Measurements from ENCODE around the gene CACNA1F. TPM values are rescaled to one million over a fixed set of nuclear protein-coding genes. Genes with fewer than 3 reads are reported as not detected.

The CACNA1F gene
- total and polyA plus RNA-seq, 9 of the 15 experiments (the other 6 are each of a cell fraction or from before 2014, with no cell fraction given): under 0.01 to 0.41 (median 0.03) TPM; not detected in 3

- TF ChIP-seq HNRNPK (IDR thresholded peaks at IDR 0.05; ENCODE audit: low read depth, low read length, poor library complexity, severe bottlenecking) (no peak), L3MBTL2 (IDR thresholded peaks at IDR 0.05) (peak; percentile 69), ZFP91 (CRISPR knock-in tag; IDR thresholded peaks at IDR 0.05) (no peak), ZNF146 (CRISPR knock-in tag; IDR thresholded peaks at IDR 0.05; ENCODE audit: unreplicated experiment) (no peak), ZNF316 (IDR thresholded peaks at IDR 0.05) (no peak), ZNF408 (CRISPR knock-in tag; IDR thresholded peaks at IDR 0.05; ENCODE audit: low read depth) (no peak), CCAR2 (IDR thresholded peaks at IDR 0.05; ENCODE audit: low read depth, low read length) (no peak), POLR2H (tag; IDR thresholded peaks at IDR 0.05; ENCODE audit: low read depth) (peak; percentile 67), SREBF1 (IDR thresholded peaks at IDR 0.05; ENCODE audit: borderline replicate concordance, low read depth, low read length) (no peak), HOMEZ (CRISPR knock-in tag; IDR thresholded peaks at IDR 0.05) (no peak), TEAD4 (IDR thresholded peaks at IDR 0.05; ENCODE audit: low read length) (no peak), TEAD4 (CRISPR knock-in tag; IDR thresholded peaks at IDR 0.05; ENCODE audit: borderline replicate concordance) (no peak), ZNF696 (CRISPR knock-in tag; conservative IDR thresholded peaks at IDR 0.05) (no peak), ZNF354B (CRISPR knock-in tag; IDR thresholded peaks at IDR 0.05) (no peak), BDP1 (IDR thresholded peaks at IDR 0.05; ENCODE audit: insufficient read depth, insufficient read length) (no peak), EGR1 (conservative IDR thresholded peaks at IDR 0.05) (peak; percentile 99), ZFPM2 (CRISPR knock-in tag; IDR thresholded peaks at IDR 0.05) (no peak), ZNF232 (CRISPR knock-in tag; IDR thresholded peaks at IDR 0.05) (no peak)
- TF ChIP-seq, protein P1, sequence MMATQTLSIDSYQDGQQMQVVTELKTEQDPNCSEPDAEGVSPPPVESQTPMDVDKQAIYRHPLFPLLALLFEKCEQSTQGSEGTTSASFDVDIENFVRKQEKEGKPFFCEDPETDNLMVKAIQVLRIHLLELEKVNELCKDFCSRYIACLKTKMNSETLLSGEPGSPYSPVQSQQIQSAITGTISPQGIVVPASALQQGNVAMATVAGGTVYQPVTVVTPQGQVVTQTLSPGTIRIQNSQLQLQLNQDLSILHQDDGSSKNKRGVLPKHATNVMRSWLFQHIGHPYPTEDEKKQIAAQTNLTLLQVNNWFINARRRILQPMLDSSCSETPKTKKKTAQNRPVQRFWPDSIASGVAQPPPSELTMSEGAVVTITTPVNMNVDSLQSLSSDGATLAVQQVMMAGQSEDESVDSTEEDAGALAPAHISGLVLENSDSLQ (IDR thresholded peaks at IDR 0.05): peak; percentile 87
- TF ChIP-seq, protein P2, sequence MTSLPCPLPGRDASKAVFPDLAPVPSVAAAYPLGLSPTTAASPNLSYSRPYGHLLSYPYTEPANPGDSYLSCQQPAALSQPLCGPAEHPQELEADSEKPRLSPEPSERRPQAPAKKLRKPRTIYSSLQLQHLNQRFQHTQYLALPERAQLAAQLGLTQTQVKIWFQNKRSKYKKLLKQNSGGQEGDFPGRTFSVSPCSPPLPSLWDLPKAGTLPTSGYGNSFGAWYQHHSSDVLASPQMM (CRISPR knock-in tag; IDR thresholded peaks at IDR 0.05): no peak
- TF ChIP-seq, protein P3, sequence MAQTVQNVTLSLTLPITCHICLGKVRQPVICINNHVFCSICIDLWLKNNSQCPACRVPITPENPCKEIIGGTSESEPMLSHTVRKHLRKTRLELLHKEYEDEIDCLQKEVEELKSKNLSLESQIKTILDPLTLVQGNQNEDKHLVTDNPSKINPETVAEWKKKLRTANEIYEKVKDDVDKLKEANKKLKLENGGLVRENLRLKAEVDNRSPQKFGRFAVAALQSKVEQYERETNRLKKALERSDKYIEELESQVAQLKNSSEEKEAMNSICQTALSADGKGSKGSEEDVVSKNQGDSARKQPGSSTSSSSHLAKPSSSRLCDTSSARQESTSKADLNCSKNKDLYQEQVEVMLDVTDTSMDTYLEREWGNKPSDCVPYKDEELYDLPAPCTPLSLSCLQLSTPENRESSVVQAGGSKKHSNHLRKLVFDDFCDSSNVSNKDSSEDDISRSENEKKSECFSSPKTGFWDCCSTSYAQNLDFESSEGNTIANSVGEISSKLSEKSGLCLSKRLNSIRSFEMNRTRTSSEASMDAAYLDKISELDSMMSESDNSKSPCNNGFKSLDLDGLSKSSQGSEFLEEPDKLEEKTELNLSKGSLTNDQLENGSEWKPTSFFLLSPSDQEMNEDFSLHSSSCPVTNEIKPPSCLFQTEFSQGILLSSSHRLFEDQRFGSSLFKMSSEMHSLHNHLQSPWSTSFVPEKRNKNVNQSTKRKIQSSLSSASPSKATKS (CRISPR knock-in tag; IDR thresholded peaks at IDR 0.05): no peak
Measured at GRCh38 chrX:49269010-49269766, 36.0 kb upstream of the CACNA1F start (continued).
